NCI-H2196 (cell line): ENCODE data around the gene MS4A18.

Source experiments
- DNase-seq: peaks from one replicate; lab custom pipeline; 2025; ENCODE audit not compliant: unreplicated experiment; lab: John Stamatoyannopoulos, UW

The MS4A18 gene

GRCh38 chr11:60785806-60786361 lies 61.4 kb downstream of the MS4A18 start:
- no peak for DNase-seq

GRCh38 chr11:60786811-60787567 lies 62.5 kb downstream of the MS4A18 start:
- DNase-seq = no peak

- DNase-seq = no peak
These were observed 64.0 kb downstream of the MS4A18 start for GRCh38 chr11:60788401-60789125.

- no peak for DNase-seq
These were observed 66.2 kb downstream of the MS4A18 start for GRCh38 chr11:60790726-60791125.

GRCh38 chr11:60791153-60791933 lies 66.8 kb downstream of the MS4A18 start:
- no peak for DNase-seq

- DNase-seq = no peak
These were observed 68.0 kb downstream of the MS4A18 start for GRCh38 chr11:60792521-60792920.
